ENCODE measurements around the gene PIK3R3. TPM values are rescaled to one million over a fixed set of nuclear protein-coding genes. Genes with fewer than 3 reads are reported as not detected.

Gene PIK3R3
- total and polyA plus RNA-seq, 9 of the 15 experiments (the other 6 are each of a cell fraction or from before 2014, with no cell fraction given) = 1.4 to 7.7 (median 4.6) TPM

DNA sequence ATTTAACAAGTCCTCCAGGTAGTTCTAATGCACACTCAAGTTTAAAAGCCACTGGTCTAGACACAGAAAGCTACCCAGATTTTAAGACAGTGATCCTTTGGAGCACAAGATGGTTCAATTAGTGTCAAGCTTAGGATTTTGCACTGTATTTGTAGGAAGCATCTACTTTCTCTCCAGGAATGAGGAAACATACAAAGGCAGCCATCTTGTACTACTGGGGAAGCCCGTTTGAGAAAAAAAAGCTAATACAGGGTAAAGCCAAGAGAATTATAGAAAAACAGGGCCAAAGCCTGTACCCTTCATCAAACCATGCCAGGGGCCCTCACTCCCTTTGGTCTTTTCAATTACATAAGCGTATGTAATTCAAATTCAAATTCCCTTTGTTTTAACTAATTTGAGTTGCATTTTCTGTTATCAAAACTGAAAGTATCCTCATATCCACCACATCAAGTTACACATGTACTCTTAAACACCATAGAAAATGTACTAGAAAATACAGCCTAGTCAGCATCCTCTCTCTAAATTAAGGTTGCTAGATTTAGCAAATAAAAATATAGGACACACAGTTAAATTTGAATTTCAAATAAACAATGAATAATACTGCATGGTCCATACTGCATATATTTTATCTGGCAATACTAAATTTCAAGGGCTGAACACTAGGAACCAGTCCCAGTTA lies 17.4 kb downstream of the PIK3R3 start (continued):
- TF ChIP-seq, protein P1, sequence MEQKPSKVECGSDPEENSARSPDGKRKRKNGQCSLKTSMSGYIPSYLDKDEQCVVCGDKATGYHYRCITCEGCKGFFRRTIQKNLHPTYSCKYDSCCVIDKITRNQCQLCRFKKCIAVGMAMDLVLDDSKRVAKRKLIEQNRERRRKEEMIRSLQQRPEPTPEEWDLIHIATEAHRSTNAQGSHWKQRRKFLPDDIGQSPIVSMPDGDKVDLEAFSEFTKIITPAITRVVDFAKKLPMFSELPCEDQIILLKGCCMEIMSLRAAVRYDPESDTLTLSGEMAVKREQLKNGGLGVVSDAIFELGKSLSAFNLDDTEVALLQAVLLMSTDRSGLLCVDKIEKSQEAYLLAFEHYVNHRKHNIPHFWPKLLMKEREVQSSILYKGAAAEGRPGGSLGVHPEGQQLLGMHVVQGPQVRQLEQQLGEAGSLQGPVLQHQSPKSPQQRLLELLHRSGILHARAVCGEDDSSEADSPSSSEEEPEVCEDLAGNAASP (IDR thresholded peaks at IDR 0.05) = no peak
- TF ChIP-seq DPF2 (IDR thresholded peaks at IDR 0.05) (no peak), XRCC5 (IDR thresholded peaks at IDR 0.05; ENCODE audit: low read depth, low read length) (no peak), HOXB6 (CRISPR knock-in tag; IDR thresholded peaks at IDR 0.05; ENCODE audit: borderline replicate concordance) (no peak), FOXJ2 (tag; IDR thresholded peaks at IDR 0.05) (no peak), HMGN3 (IDR thresholded peaks at IDR 0.05; ENCODE audit: borderline replicate concordance, extremely low read depth, insufficient read length, low read depth, low read length) (no peak)
- TF ChIP-seq, protein P2, sequence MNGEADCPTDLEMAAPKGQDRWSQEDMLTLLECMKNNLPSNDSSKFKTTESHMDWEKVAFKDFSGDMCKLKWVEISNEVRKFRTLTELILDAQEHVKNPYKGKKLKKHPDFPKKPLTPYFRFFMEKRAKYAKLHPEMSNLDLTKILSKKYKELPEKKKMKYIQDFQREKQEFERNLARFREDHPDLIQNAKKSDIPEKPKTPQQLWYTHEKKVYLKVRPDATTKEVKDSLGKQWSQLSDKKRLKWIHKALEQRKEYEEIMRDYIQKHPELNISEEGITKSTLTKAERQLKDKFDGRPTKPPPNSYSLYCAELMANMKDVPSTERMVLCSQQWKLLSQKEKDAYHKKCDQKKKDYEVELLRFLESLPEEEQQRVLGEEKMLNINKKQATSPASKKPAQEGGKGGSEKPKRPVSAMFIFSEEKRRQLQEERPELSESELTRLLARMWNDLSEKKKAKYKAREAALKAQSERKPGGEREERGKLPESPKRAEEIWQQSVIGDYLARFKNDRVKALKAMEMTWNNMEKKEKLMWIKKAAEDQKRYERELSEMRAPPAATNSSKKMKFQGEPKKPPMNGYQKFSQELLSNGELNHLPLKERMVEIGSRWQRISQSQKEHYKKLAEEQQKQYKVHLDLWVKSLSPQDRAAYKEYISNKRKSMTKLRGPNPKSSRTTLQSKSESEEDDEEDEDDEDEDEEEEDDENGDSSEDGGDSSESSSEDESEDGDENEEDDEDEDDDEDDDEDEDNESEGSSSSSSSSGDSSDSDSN (IDR thresholded peaks at IDR 0.05; ENCODE audit: borderline replicate concordance in 1 of 2, low read depth in 2 of 2, low read length in 2 of 2) = no peak

All from K562 (cell line).